HEK293 (cell line): ENCODE data around the gene WDR6.

ENCODE experiments used
- CTCF ChIA-PET: fragments of 350-600 bp; formaldehyde crosslinking; extraction: SDS; loops from one replicate; lab custom pipeline; 2021; ENCODE audit warnings: antibody characterized with exemption; lab: Yijun Ruan, JAX
- POLR2A ChIA-PET: fragments of 300-600 bp; formaldehyde crosslinking; extraction: SDS; loops from one replicate; lab custom pipeline; 2020; ENCODE audit warnings: antibody characterized with exemption, inconsistent platforms; lab: Yijun Ruan, JAX
- H3K27ac ChIP-seq: fragments of 200-500 bp; sonication (Bioruptor generic); 2 replicates; pipeline ENCODE4 v1.5.1; 2014; ENCODE audit warnings: low read depth, low read length, control low read depth, inconsistent platforms; ENCODE audit errors: extremely low read depth
- H3K36me3 ChIP-seq, 2 experiments: fragments of 200-500 bp in 1 of 2; sonication (Bioruptor generic) in 1 of 2; 1 replicate in 1 of 2; 2 replicates in 1 of 2; pipeline ENCODE4 v1.5.1; 2014 to 2017; ENCODE audit warnings: inconsistent platforms in 2 of 2, low read length in 2 of 2; ENCODE audit not compliant: control insufficient read depth in 2 of 2, insufficient read depth in 1 of 2
- H3K4me1 ChIP-seq: fragments of 200-500 bp; sonication (Bioruptor generic); 2 replicates; pipeline ENCODE4 v1.5.1; 2014; ENCODE audit warnings: mild to moderate bottlenecking, low read length, inconsistent platforms; ENCODE audit not compliant: control insufficient read depth, insufficient read depth
- H3K4me3 ChIP-seq: 2 replicates; pipeline ENCODE4 v1.5.1; 2011; ENCODE audit warnings: low read depth, mild to moderate bottlenecking, control low read depth, low read length, moderate library complexity
- H3K9me3 ChIP-seq: fragments of 200-500 bp; sonication (Bioruptor generic); 2 replicates; pipeline ENCODE4 v1.5.1; 2014; ENCODE audit warnings: low read depth, low read length, inconsistent platforms; ENCODE audit not compliant: control insufficient read depth, insufficient read depth
- BCL11A ChIP-seq: fragments of 450-650 bp; formaldehyde crosslinking; IDR thresholded peaks from 2 replicates; pipeline ENCODE4 v1.5.1; 2016; ENCODE audit warnings: low read depth, missing biosample characterization, missing genetic modification characterization
- CTCF ChIP-seq: fragments of 450-650 bp; formaldehyde crosslinking; IDR thresholded peaks from 2 replicates; pipeline ENCODE4 v1.5.1; 2016; ENCODE audit warnings: missing biosample characterization, missing genetic modification characterization
- GFI1B ChIP-seq: fragments of 450-650 bp; formaldehyde crosslinking; IDR thresholded peaks from 2 replicates; pipeline ENCODE4 v1.5.1; 2016; ENCODE audit warnings: missing biosample characterization, missing genetic modification characterization
- GLIS2 ChIP-seq: fragments of 450-650 bp; formaldehyde crosslinking; IDR thresholded peaks from 2 replicates; pipeline ENCODE4 v1.5.1; 2016; ENCODE audit warnings: missing biosample characterization, missing genetic modification characterization
- KLF17 ChIP-seq: fragments of 450-650 bp; formaldehyde crosslinking; IDR thresholded peaks from 2 replicates; pipeline ENCODE4 v1.5.1; 2016; ENCODE audit warnings: missing biosample characterization, missing genetic modification characterization
- OVOL3 ChIP-seq: fragments of 450-650 bp; formaldehyde crosslinking; IDR thresholded peaks from 2 replicates; pipeline ENCODE4 v1.5.1; 2016; ENCODE audit warnings: missing biosample characterization, missing genetic modification characterization
- PRDM4 ChIP-seq: fragments of 450-650 bp; formaldehyde crosslinking; IDR thresholded peaks from 2 replicates; pipeline ENCODE4 v1.5.1; 2017; ENCODE audit warnings: missing biosample characterization, missing genetic modification characterization
- ZBTB10 ChIP-seq: fragments of 450-650 bp; formaldehyde crosslinking; IDR thresholded peaks from 2 replicates; pipeline ENCODE4 v1.5.1; 2016; ENCODE audit warnings: missing biosample characterization, missing genetic modification characterization
- ZBTB11 ChIP-seq: fragments of 450-650 bp; formaldehyde crosslinking; conservative IDR thresholded peaks from 2 replicates; pipeline ENCODE4 v1.5.1; 2016; ENCODE audit warnings: low read depth, missing biosample characterization, missing genetic modification characterization
- ZNF112 ChIP-seq: fragments of 450-650 bp; formaldehyde crosslinking; IDR thresholded peaks from 2 replicates; pipeline ENCODE4 v1.5.0; 2017; ENCODE audit warnings: missing biosample characterization, missing genetic modification characterization
- ZNF140 ChIP-seq: fragments of 450-650 bp; formaldehyde crosslinking; IDR thresholded peaks from 2 replicates; pipeline ENCODE4 v1.5.1; 2016; ENCODE audit warnings: missing biosample characterization, missing genetic modification characterization
- ZNF16 ChIP-seq: fragments of 450-650 bp; formaldehyde crosslinking; IDR thresholded peaks from 2 replicates; pipeline ENCODE4 v1.5.1; 2016; ENCODE audit warnings: low read depth, missing biosample characterization, missing genetic modification characterization
- ZNF169 ChIP-seq: fragments of 450-650 bp; formaldehyde crosslinking; IDR thresholded peaks from 2 replicates; pipeline ENCODE4 v1.5.1; 2016; ENCODE audit warnings: missing biosample characterization, missing genetic modification characterization
- ZNF223 ChIP-seq: fragments of 450-650 bp; formaldehyde crosslinking; IDR thresholded peaks from 2 replicates; pipeline ENCODE4 v1.5.1; 2016; ENCODE audit warnings: missing biosample characterization, missing genetic modification characterization
- ZNF266 ChIP-seq: fragments of 450-650 bp; formaldehyde crosslinking; IDR thresholded peaks from 2 replicates; pipeline ENCODE4 v1.5.1; 2016; ENCODE audit warnings: missing biosample characterization, missing genetic modification characterization, low read depth
- ZNF423 ChIP-seq: fragments of 450-650 bp; formaldehyde crosslinking; IDR thresholded peaks from 2 replicates; pipeline ENCODE4 v1.5.1; 2016; ENCODE audit warnings: missing biosample characterization, missing genetic modification characterization
- ZNF513 ChIP-seq: fragments of 450-650 bp; IDR thresholded peaks from 2 replicates; pipeline ENCODE4 v1.5.1; 2018; ENCODE audit warnings: missing biosample characterization, missing genetic modification characterization
- ZNF610 ChIP-seq: fragments of 450-650 bp; formaldehyde crosslinking; IDR thresholded peaks from 2 replicates; pipeline ENCODE4 v1.5.1; 2016; ENCODE audit warnings: missing biosample characterization, missing genetic modification characterization, borderline replicate concordance
- ZNF629 ChIP-seq: fragments of 450-650 bp; formaldehyde crosslinking; IDR thresholded peaks from 2 replicates; pipeline ENCODE4 v1.5.1; 2017; ENCODE audit warnings: missing biosample characterization, missing genetic modification characterization
- ZNF692 ChIP-seq: fragments of 450-650 bp; formaldehyde crosslinking; IDR thresholded peaks from 2 replicates; pipeline ENCODE4 v1.5.1; 2016; ENCODE audit warnings: missing biosample characterization, missing genetic modification characterization
- ZNF792 ChIP-seq: fragments of 450-650 bp; formaldehyde crosslinking; IDR thresholded peaks from 2 replicates; pipeline ENCODE4 v1.5.1; 2016; ENCODE audit warnings: missing biosample characterization, missing genetic modification characterization
- ZNF830 ChIP-seq: fragments of 450-650 bp; IDR thresholded peaks from 2 replicates; pipeline ENCODE4 v1.5.0; 2018; ENCODE audit warnings: missing biosample characterization, missing genetic modification characterization, low read depth, mild to moderate bottlenecking, moderate library complexity

The WDR6 gene

GRCh38 chr3:48962340-48962739 lies 44.9 kb upstream of the WDR6 start (continued):
- no peak for TF ChIP-seq ZNF610 (tag by site-specific recombination)
- no peak for TF ChIP-seq ZNF112
- TF ChIP-seq CTCF = no peak
- no peak for TF ChIP-seq ZBTB10 (tag by site-specific recombination)
- no peak for TF ChIP-seq BCL11A (tag by site-specific recombination)
- TF ChIP-seq GFI1B = no peak
- no peak for TF ChIP-seq ZNF140 (tag by site-specific recombination)

- POLR2A ChIA-PET = no interaction called here
- peaks cover 7 to 61% of the 10 kb centered on the region in 2 experiments for H3K36me3 ChIP-seq
- H3K4me3 ChIP-seq = no peak overlapping the region
- H3K9me3 ChIP-seq = no peaks in the 10 kb centered on the region
- CTCF ChIA-PET = no interaction called here
- H3K4me1 ChIP-seq = no peaks in the 10 kb centered on the region
- TF ChIP-seq ZNF266 (tag by site-specific recombination) (no peak), ZNF169 (no peak), ZBTB11 (tag by site-specific recombination) (no peak), ZNF629 (tag by site-specific recombination) (no peak), ZNF513 (tag by site-specific recombination) (no peak), ZNF223 (no peak), ZNF792 (tag by site-specific recombination) (no peak), PRDM4 (tag by site-specific recombination) (no peak), ZNF830 (tag by site-specific recombination) (no peak), GLIS2 (no peak), ZNF423 (tag by site-specific recombination) (no peak), ZNF692 (no peak), ZNF16 (tag by site-specific recombination) (no peak), OVOL3 (no peak), KLF17 (tag by site-specific recombination) (no peak)
- no peak overlapping the region for H3K27ac ChIP-seq
Observed at GRCh38 chr3:48962939-48963338, 44.3 kb upstream of the WDR6 start.
